Pancreas (tissue), 10 donors: Measurements from ENCODE around the gene ACTBL2. TPM values are rescaled to one million over a fixed set of nuclear protein-coding genes. Genes with fewer than 3 reads are reported as not detected.

ENCODE experiments used
- ATAC-seq, 4 donors: fragments of 200-7000 bp; cut with Tn5 transposase; one replicate each; pipeline versions ENCODE4 v1.8.0 to v1.9.1; 2020; ENCODE audit warnings: mild to moderate bottlenecking in 4 of 4, moderate library complexity in 4 of 4
- DNase-seq, 6 donors: peaks; one replicate each; pipeline ENCODE4 v3.0.0-alpha.2; 2020
- FAIRE-seq: peaks from 2 replicates; lab custom pipeline; 2012; peaks lifted over from hg19 to GRCh38; lab: Jason Lieb, UNC
- H3K27ac ChIP-seq, 4 donors: fragments of 200-600 bp; sonication (generic); 1 replicate in 3 of 4; 2 replicates in 1 of 4; pipeline versions ENCODE4 v1.5.0 to v1.8.0; 2020
- H3K27me3 ChIP-seq, 4 donors: fragments of 200-600 bp; one replicate each; pipeline ENCODE4 v1.8.0; 2021
- H3K36me3 ChIP-seq, 3 donors: fragments of 200-600 bp; sonication (generic) in 1 of 3; one replicate each; pipeline versions ENCODE4 v1.5.0 to v1.8.0; 2020 to 2021
- H3K4me1 ChIP-seq, 3 donors: fragments of 200-600 bp; one replicate each; pipeline ENCODE4 v1.8.0; 2021
- H3K4me3 ChIP-seq, 4 donors: fragments of 200-600 bp; sonication (generic) in 2 of 4; one replicate each; pipeline versions ENCODE4 v1.5.0 to v1.8.0; 2020 to 2021
- H3K9me3 ChIP-seq, 4 donors: fragments of 200-600 bp; one replicate each; pipeline ENCODE4 v1.8.0; 2021
- WGBS, 2 donors: extraction: QIAGEN DNeasy Blood & Tissue Kit; methylation state at CpG; one replicate each; pipeline ENCODE4 v1.1.7; 2013; 5-methylcytosine and 5-hydroxymethylcytosine counted together
- intact Hi-C, 3 donors: fragments of 100-400 bp; cut with DNase I; formaldehyde crosslinking; loops; one replicate each; pipeline versions ENCODE4 v1.11.1 to v1.14.2; 2022
- polyA plus RNA-seq, 2 donors: library from polyadenylated mRNA; stranded (reverse); fragments of 200-250 nt; gene quantifications; one replicate each; pipeline ENCODE4 v1.2.3, GENCODE V29; 2013
- total RNA-seq, 6 donors: library from RNA; stranded (reverse); fragmentation: NEBNext Ultra II Directional in 4 of 6; extraction: Animal tissue kit (Norgen Biotek cat#: 25700) in 4 of 6; gene quantifications; one replicate each; pipeline versions ENCODE4 v1.2.1 to v1.2.4, GENCODE V29; 2021 to 2023
- TF ChIP-seq, protein P1 (sequence below), 4 donors: fragments of 200-600 bp; sonication (generic) in 3 of 4; IDR thresholded peaks; one replicate each; pipeline versions ENCODE4 v1.5.0 to v1.8.0; 2021; ENCODE audit warnings: antibody characterized with exemption in 4 of 4
- donor health status: healthy with polysubstance abuse.
- donor health status: DM: no; HTN: no; CAD: no; lungs with moderate emphysema.
- donor health status: DM: no; HTN: no; CAD: no.
- donor health status: control.
- donor health status: control.
- donor health status: Bipolar disorder and iron deficiency.
- donor health status: DM: yes; HTN: yes; CAD: no.
- donor health status: DM: no; HTN: no; CAD: no.
- donor health status: DM: no; HTN: no; CAD: no.
- donor health status: DM: yes; HTN: yes; CAD: no.

The ACTBL2 gene
- total and polyA plus RNA-seq, 8 donors: 0.06 to 0.37 (median 0.12) TPM; not detected in 5

- no peaks in the 10 kb centered on the region for H3K36me3 ChIP-seq
- H3K4me3 ChIP-seq: no peak overlapping the region
- H3K27me3 ChIP-seq: peaks cover 0 to 3% (median 0%) of the 10 kb centered on the region in 4 donors
- ATAC-seq: no peak
- no peak for DNase-seq
- H3K27ac ChIP-seq: no peak overlapping the region
- H3K9me3 ChIP-seq: no peaks in the 10 kb centered on the region
- intact Hi-C loops: no loop called here
- TF ChIP-seq, protein P1, sequence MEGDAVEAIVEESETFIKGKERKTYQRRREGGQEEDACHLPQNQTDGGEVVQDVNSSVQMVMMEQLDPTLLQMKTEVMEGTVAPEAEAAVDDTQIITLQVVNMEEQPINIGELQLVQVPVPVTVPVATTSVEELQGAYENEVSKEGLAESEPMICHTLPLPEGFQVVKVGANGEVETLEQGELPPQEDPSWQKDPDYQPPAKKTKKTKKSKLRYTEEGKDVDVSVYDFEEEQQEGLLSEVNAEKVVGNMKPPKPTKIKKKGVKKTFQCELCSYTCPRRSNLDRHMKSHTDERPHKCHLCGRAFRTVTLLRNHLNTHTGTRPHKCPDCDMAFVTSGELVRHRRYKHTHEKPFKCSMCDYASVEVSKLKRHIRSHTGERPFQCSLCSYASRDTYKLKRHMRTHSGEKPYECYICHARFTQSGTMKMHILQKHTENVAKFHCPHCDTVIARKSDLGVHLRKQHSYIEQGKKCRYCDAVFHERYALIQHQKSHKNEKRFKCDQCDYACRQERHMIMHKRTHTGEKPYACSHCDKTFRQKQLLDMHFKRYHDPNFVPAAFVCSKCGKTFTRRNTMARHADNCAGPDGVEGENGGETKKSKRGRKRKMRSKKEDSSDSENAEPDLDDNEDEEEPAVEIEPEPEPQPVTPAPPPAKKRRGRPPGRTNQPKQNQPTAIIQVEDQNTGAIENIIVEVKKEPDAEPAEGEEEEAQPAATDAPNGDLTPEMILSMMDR (IDR thresholded peaks at IDR 0.05): no peak
- H3K4me1 ChIP-seq: no peaks in the 10 kb centered on the region
- WGBS, 2 donors: 77 to 80% methylated on average over 4 of the region's 4 CpGs
- no peak for FAIRE-seq
These were observed 3.5 kb upstream of the ACTBL2 start for GRCh38 chr5:57486027-57486602.

- Histone ChIP-seq H3K4me1 (no peaks in the 10 kb centered on the region), H3K36me3 (no peaks in the 10 kb centered on the region), H3K9me3 (no peaks in the 10 kb centered on the region), H3K27me3 (peaks cover 0 to 3% (median 0%) of the 10 kb centered on the region in 4 donors), H3K4me3 (no peak overlapping the region), H3K27ac (no peak overlapping the region)
- intact Hi-C loops: no loop called here
- ATAC-seq (no peak), FAIRE-seq (no peak), DNase-seq (no peak)
- TF ChIP-seq, protein P1 (IDR thresholded peaks at IDR 0.05): no peak
- 94 to 95% methylated on average over 1 of the region's 1 CpG for whole genome bisulfite sequencing, 2 donors
These were observed 3.8 kb downstream of the ACTBL2 start for GRCh38 chr5:57478826-57479225.

- Histone ChIP-seq H3K4me1 (no peaks in the 10 kb centered on the region), H3K27ac (no peak overlapping the region), H3K36me3 (no peaks in the 10 kb centered on the region), H3K27me3 (no peaks in the 10 kb centered on the region), H3K9me3 (no peaks in the 10 kb centered on the region), H3K4me3 (no peak overlapping the region)
- FAIRE-seq (no peak), ATAC-seq (no peak), DNase-seq (no peak)
- TF ChIP-seq, protein P1 (IDR thresholded peaks at IDR 0.05): no peak
- intact Hi-C loops: no loop called here
These were observed 6.0 kb downstream of the ACTBL2 start for GRCh38 chr5:57476601-57477056.

GRCh38 chr5:57470339-57470738 is 12.3 kb downstream of the ACTBL2 start:
- no peak overlapping the region for H3K4me3 ChIP-seq
- no peaks in the 10 kb centered on the region for H3K9me3 ChIP-seq
- DNase-seq (no peak), FAIRE-seq (no peak), ATAC-seq (no peak)
- TF ChIP-seq, protein P1 (IDR thresholded peaks at IDR 0.05): no peak
- no peaks in the 10 kb centered on the region for H3K4me1 ChIP-seq
- no peak overlapping the region for H3K27ac ChIP-seq
- H3K36me3 ChIP-seq: no peaks in the 10 kb centered on the region
- H3K27me3 ChIP-seq: no peaks in the 10 kb centered on the region
- 70 to 83% methylated on average over 1 of the region's 1 CpG for WGBS, 2 donors
- intact Hi-C loops: no loop called here

DNA sequence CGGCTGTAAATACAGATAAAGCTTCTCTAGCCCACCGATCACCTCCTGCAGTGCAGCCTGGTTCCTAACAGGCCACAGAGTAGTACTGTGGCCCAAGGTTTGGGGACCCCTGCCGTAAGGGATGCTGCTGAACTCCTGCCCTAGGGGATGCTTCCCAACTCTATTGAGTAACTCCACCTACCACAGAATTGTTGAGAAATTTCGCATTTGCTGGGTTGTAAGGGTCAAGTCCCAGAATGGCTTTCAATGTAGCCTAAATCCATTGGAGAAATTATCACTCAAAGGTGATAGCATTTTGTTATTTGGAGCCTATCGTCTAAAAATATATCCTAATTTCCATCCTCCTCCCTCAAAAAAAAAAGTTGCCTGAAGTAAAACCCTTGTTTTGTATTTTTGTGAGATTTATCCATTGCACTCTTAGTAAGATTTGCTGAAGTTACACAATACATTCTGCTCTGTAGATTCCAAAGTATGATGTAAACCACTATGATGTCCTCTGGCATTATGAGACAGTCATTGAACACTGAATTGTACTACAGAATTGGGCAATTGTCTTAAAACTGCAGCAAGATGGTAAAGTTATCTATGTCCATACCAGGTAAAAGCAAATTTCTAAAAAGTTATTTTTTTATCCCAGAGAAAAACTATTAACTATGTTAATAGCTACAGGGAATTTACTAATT is 14.0 kb downstream of the ACTBL2 start:
- no peaks in the 10 kb centered on the region for H3K36me3 ChIP-seq
- ATAC-seq: no peak
- no peak for DNase-seq
- TF ChIP-seq, protein P1 (IDR thresholded peaks at IDR 0.05): no peak
- H3K9me3 ChIP-seq: no peaks in the 10 kb centered on the region
- intact Hi-C loops: no loop called here
- no peak overlapping the region for H3K27ac ChIP-seq
- no peak for FAIRE-seq
- no peaks in the 10 kb centered on the region for H3K27me3 ChIP-seq
- WGBS, 2 donors: 89 to 91% methylated on average over 5 of the region's 5 CpGs
- H3K4me1 ChIP-seq: no peaks in the 10 kb centered on the region
- no peak overlapping the region for H3K4me3 ChIP-seq
